Ascending aorta (tissue), 2 donors: Measurements from ENCODE around the gene SPATA46. TPM values are rescaled to one million over a fixed set of nuclear protein-coding genes. Genes with fewer than 3 reads are reported as not detected.

ENCODE experiments used
- DNase-seq, 2 donors: peaks; one replicate each; pipeline ENCODE4 v3.0.0-alpha.2; 2019; ENCODE audit warnings: low spot score in 2 of 2
- H3K27ac ChIP-seq, 2 donors: fragments of 200-600 bp; sonication (generic); one replicate each; pipeline ENCODE4 v1.5.1; 2016 to 2017; ENCODE audit warnings: mild to moderate bottlenecking in 1 of 2
- H3K27me3 ChIP-seq: fragments of 200-600 bp; sonication (generic); one replicate; pipeline ENCODE4 v1.5.1; 2017
- H3K36me3 ChIP-seq, 2 donors: fragments of 200-600 bp; sonication (generic); one replicate each; pipeline ENCODE4 v1.5.1; 2016
- H3K4me1 ChIP-seq, 2 donors: fragments of 200-600 bp; sonication (generic); one replicate each; pipeline ENCODE4 v1.5.1; 2016 to 2017; ENCODE audit warnings: mild to moderate bottlenecking in 1 of 2
- H3K4me3 ChIP-seq, 2 donors: fragments of 200-600 bp; sonication (generic); one replicate each; pipeline ENCODE4 v1.5.1; 2016 to 2017; ENCODE audit warnings: mild to moderate bottlenecking in 1 of 2
- H3K9me3 ChIP-seq, 2 donors: fragments of 200-600 bp; sonication (generic); one replicate each; pipeline ENCODE4 v1.5.1; 2016
- intact Hi-C: fragments of 100-400 bp; cut with DNase I; formaldehyde crosslinking; loops from one replicate; pipeline ENCODE4 v1.15.1; 2023
- total RNA-seq: library from RNA; depleted of rRNA; stranded (reverse); fragments of >200 nt; gene quantifications from one replicate; pipeline ENCODE4 v1.1.0, GENCODE V29; 2016
- TF ChIP-seq, protein P1 (sequence below), 3 experiments: fragments of 200-600 bp in 2 of 3; fragments of 450-650 bp in 1 of 3; sonication (generic) in 2 of 3; IDR thresholded peaks; one replicate each; pipeline ENCODE4 v1.5.1; 2016 to 2019; ENCODE audit warnings: antibody characterized with exemption in 3 of 3, mild to moderate bottlenecking in 1 of 3, moderate library complexity in 1 of 3

SPATA46 gene
- total RNA-seq, 1 donor from 2014 or later: not detected

GRCh38 chr1:162366149-162366548, 10.5 kb downstream of the SPATA46 start:
- DNase-seq: no peak
- Histone ChIP-seq H3K9me3 (no peaks in the 10 kb centered on the region), H3K27me3 (no peaks in the 10 kb centered on the region), H3K4me3 (no peak overlapping the region), H3K27ac (no peak overlapping the region), H3K4me1 (no peaks in the 10 kb centered on the region), H3K36me3 (peaks cover 7 to 17% of the 10 kb centered on the region in 2 donors)
- intact Hi-C loops: no loop called here
- TF ChIP-seq, protein P1, sequence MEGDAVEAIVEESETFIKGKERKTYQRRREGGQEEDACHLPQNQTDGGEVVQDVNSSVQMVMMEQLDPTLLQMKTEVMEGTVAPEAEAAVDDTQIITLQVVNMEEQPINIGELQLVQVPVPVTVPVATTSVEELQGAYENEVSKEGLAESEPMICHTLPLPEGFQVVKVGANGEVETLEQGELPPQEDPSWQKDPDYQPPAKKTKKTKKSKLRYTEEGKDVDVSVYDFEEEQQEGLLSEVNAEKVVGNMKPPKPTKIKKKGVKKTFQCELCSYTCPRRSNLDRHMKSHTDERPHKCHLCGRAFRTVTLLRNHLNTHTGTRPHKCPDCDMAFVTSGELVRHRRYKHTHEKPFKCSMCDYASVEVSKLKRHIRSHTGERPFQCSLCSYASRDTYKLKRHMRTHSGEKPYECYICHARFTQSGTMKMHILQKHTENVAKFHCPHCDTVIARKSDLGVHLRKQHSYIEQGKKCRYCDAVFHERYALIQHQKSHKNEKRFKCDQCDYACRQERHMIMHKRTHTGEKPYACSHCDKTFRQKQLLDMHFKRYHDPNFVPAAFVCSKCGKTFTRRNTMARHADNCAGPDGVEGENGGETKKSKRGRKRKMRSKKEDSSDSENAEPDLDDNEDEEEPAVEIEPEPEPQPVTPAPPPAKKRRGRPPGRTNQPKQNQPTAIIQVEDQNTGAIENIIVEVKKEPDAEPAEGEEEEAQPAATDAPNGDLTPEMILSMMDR (IDR thresholded peaks at IDR 0.05): no peak

GRCh38 chr1:162365284-162366020, 11.2 kb downstream of the SPATA46 start:
- Histone ChIP-seq H3K4me3 (no peak overlapping the region), H3K4me1 (no peaks in the 10 kb centered on the region), H3K36me3 (peaks cover 7 to 17% of the 10 kb centered on the region in 2 donors), H3K27me3 (no peaks in the 10 kb centered on the region), H3K9me3 (no peaks in the 10 kb centered on the region), H3K27ac (no peak overlapping the region)
- intact Hi-C loops: no loop called here
- no peak for DNase-seq
- TF ChIP-seq, protein P1 (IDR thresholded peaks at IDR 0.05): no peak

DNA sequence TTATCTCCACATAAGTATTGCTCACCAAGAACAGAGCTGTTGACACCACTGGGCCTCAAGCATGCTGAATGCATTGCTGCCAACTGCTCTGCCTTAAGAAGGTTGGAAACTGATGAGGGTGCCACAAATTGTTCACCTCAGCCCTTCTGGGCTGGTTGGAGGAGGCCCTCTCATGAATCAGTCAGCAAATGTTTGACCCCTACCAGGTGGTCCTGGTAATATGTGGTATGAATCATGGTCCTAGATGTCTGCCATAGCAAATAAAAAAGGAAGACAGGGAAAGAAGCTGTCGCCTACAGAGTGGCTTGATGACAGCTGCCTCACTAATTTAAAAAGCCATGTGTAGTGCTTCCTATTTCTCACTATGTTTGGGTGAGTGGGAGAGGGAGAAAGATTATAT, 12.2 kb downstream of the SPATA46 start:
- no peaks in the 10 kb centered on the region for H3K27me3 ChIP-seq
- H3K36me3 ChIP-seq: peaks cover 7 to 17% of the 10 kb centered on the region in 2 donors
- TF ChIP-seq, protein P1 (IDR thresholded peaks at IDR 0.05): no peak
- H3K4me1 ChIP-seq: no peaks in the 10 kb centered on the region
- intact Hi-C loops: no loop called here
- no peak overlapping the region for H3K27ac ChIP-seq
- H3K4me3 ChIP-seq: no peak overlapping the region
- no peaks in the 10 kb centered on the region for H3K9me3 ChIP-seq
- DNase-seq: no peak

DNA sequence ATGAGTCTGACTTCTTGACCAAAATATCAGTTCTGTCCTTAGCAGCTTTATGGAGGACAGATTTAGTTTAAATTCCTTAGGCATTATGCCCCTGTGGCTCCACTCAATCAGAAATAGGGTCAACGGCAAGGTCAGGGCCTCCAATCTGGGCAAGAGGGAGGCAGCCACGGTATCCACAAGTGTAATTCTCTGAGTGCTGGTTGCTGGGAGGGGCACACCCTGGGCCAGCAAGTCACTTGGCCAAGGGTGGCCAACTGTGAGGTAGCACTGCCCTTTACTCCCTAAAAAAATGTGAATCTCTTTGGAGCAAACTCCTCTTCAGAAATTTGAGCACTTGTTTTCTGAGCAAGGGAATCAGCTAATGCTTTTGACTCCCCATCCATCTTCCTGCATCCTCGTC, 12.8 kb downstream of the SPATA46 start:
- Histone ChIP-seq H3K9me3 (no peaks in the 10 kb centered on the region), H3K27me3 (no peaks in the 10 kb centered on the region), H3K4me1 (no peaks in the 10 kb centered on the region), H3K27ac (no peak overlapping the region), H3K36me3 (peaks cover 7 to 17% of the 10 kb centered on the region in 2 donors), H3K4me3 (no peak overlapping the region)
- no peak for DNase-seq
- TF ChIP-seq, protein P1 (IDR thresholded peaks at IDR 0.05): no peak
- intact Hi-C loops: no loop called here

GRCh38 chr1:162361349-162361748, 15.3 kb downstream of the SPATA46 start:
- Histone ChIP-seq H3K27me3 (no peaks in the 10 kb centered on the region), H3K4me1 (no peaks in the 10 kb centered on the region), H3K27ac (no peak overlapping the region), H3K4me3 (no peak overlapping the region), H3K36me3 (peaks cover 0 to 14% of the 10 kb centered on the region in 2 donors), H3K9me3 (no peaks in the 10 kb centered on the region)
- intact Hi-C loops: no loop called here
- TF ChIP-seq, protein P1 (IDR thresholded peaks at IDR 0.05): no peak
- DNase-seq: no peak
